NT2/D1 (cell line): ENCODE data around the gene PCOLCE2.

Source experiments
- SUZ12 ChIP-seq: IDR thresholded peaks from 2 replicates; pipeline ENCODE4 v1.6.1; 2011; ENCODE audit not compliant: insufficient read length, insufficient read depth; ENCODE audit errors: extremely low read depth
- YY1 ChIP-seq: IDR thresholded peaks from 2 replicates; pipeline ENCODE4 v1.6.1; 2011; ENCODE audit not compliant: insufficient read length, insufficient read depth
- ZNF274 ChIP-seq: IDR thresholded peaks from 2 replicates; pipeline ENCODE4 v1.6.1; 2011; ENCODE audit warnings: mild to moderate bottlenecking, low read depth, low read length

- TF ChIP-seq YY1 (no peak), ZNF274 (no peak), SUZ12 (no peak)
These were observed 87.1 kb downstream of the PCOLCE2 start for GRCh38 chr3:142801746-142802145.
